Natural killer cell (primary cell): Measurements from ENCODE around the gene TMEM30A. TPM values are rescaled to one million over a fixed set of nuclear protein-coding genes. Genes with fewer than 3 reads are reported as not detected.

Source experiments
- ATAC-seq, 3 donors: fragments of 150-1000 bp in 2 of 3; fragments of 200-7000 bp in 1 of 3; cut with Tn5 transposase; 1 replicate in 1 of 3; 2 replicates in 2 of 3; pipeline ENCODE4 v1.10.0; 2021; ENCODE audit warnings: mild to moderate bottlenecking in 2 of 3, moderate library complexity in 2 of 3
- DNase-seq, 2 donors: peaks; one replicate each; pipeline versions ENCODE4 v3.0.0 to v3.0.0-alpha.2; 2013 to 2021; ENCODE audit warnings: mixed read lengths in 1 of 2
- H3K27ac ChIP-seq: one replicate; pipeline ENCODE4 v1.5.1; 2013; ENCODE audit warnings: mild to moderate bottlenecking, low read length
- H3K27me3 ChIP-seq: one replicate; pipeline ENCODE4 v1.6.1; 2013; ENCODE audit warnings: low read length; ENCODE audit not compliant: control insufficient read depth, insufficient read depth
- H3K36me3 ChIP-seq: one replicate; pipeline ENCODE4 v1.6.1; 2013; ENCODE audit warnings: low read length; ENCODE audit not compliant: control insufficient read depth, insufficient read depth
- H3K4me1 ChIP-seq: one replicate; pipeline ENCODE4 v1.6.1; 2013; ENCODE audit warnings: low read length; ENCODE audit not compliant: control insufficient read depth, insufficient read depth
- H3K4me3 ChIP-seq: one replicate; pipeline ENCODE4 v1.5.1; 2013; ENCODE audit warnings: low read length
- H3K9me3 ChIP-seq: one replicate; pipeline ENCODE4 v1.6.1; 2013; ENCODE audit warnings: low read length; ENCODE audit not compliant: control insufficient read depth, insufficient read depth
- H3K27ac Mint-ChIP-seq, 2 donors: one replicate each; pipeline ENCODE4 v1.8.0; 2022; ENCODE audit warnings: mild to moderate bottlenecking in 2 of 2, mixed read lengths in 2 of 2, moderate library complexity in 1 of 2
- H3K27me3 Mint-ChIP-seq, 2 donors: one replicate each; pipeline ENCODE4 v1.8.0; 2022; ENCODE audit warnings: low read depth in 2 of 2, mixed read lengths in 2 of 2
- H3K36me3 Mint-ChIP-seq: one replicate; pipeline ENCODE4 v1.8.0; 2022; ENCODE audit warnings: mixed read lengths
- H3K4me1 Mint-ChIP-seq, 2 donors: one replicate each; pipeline ENCODE4 v1.8.0; 2022; ENCODE audit warnings: mixed read lengths in 2 of 2
- H3K4me3 Mint-ChIP-seq: one replicate; pipeline ENCODE4 v1.8.0; 2022; ENCODE audit warnings: mild to moderate bottlenecking, moderate library complexity, mixed read lengths
- H3K9me3 Mint-ChIP-seq, 2 donors: one replicate each; pipeline ENCODE4 v1.8.0; 2022; ENCODE audit warnings: mixed read lengths in 2 of 2
- CTCF ChIP-seq: fragments of 200-600 bp; IDR thresholded peaks from one replicate; pipeline ENCODE4 v1.8.0; 2022; ENCODE audit warnings: antibody characterized with exemption
- WGBS: methylation state at CpG from one replicate; pipeline ENCODE4 v1.1.7; 2013; ENCODE audit warnings: missing lambda C conversion rate; ENCODE audit not compliant: insufficient coverage; 5-methylcytosine and 5-hydroxymethylcytosine counted together
- intact Hi-C: fragments of 100-400 bp; cut with micrococcal nuclease; formaldehyde crosslinking; loops from one replicate; pipeline ENCODE4 v1.14.2; 2022
- total RNA-seq, 4 donors: library from RNA; stranded (reverse); fragments of 120-200 nt in 1 of 4; gene quantifications; one replicate each; pipeline versions ENCODE4 v1.2.3 to v1.2.4, GENCODE V29; 2013 to 2022

TMEM30A gene
- total RNA-seq, 3 donors from 2014 or later (not counting 1 experiment from before 2014, with no cell fraction given), result 43.8 to 72.0 (median 60.7) TPM

GRCh38 chr6:75206576-75207342 lies 77.8 kb downstream of the TMEM30A start:
- Mint-ChIP-seq H3K4me3 (peak overlapping the region; percentile 30), H3K36me3 (no peaks in the 10 kb centered on the region), H3K27ac (no peak overlapping the region), H3K4me1 (peaks cover 37 to 54% of the 10 kb centered on the region in 2 donors), H3K27me3 (peaks cover 75 to 88% of the 10 kb centered on the region in 2 donors), H3K9me3 (no peaks in the 10 kb centered on the region)
- ATAC-seq, result no peak
- TF ChIP-seq CTCF, result no peak
- intact Hi-C loops, result no loop called here
- Histone ChIP-seq H3K4me1 (peaks cover 50% of the 10 kb centered on the region), H3K4me3 (no peak overlapping the region), H3K36me3 (no peaks in the 10 kb centered on the region), H3K27me3 (peaks cover 53% of the 10 kb centered on the region), H3K27ac (no peak overlapping the region), H3K9me3 (no peaks in the 10 kb centered on the region)
- DNase-seq, result peak in 1 of 2 donors; percentile 15
- 5% methylated on average over 35 of the region's 35 CpGs for WGBS

- peaks cover 50% of the 10 kb centered on the region for H3K4me1 ChIP-seq
- H3K27me3 ChIP-seq, result peaks cover 54% of the 10 kb centered on the region
- no peaks in the 10 kb centered on the region for H3K9me3 ChIP-seq
- DNase-seq (peak in 1 of 2 donors; percentile 21), ATAC-seq (no peak)
- Mint-ChIP-seq H3K4me3 (peak within 1 kb of the TSS; percentile 30), H3K9me3 (no peaks in the 10 kb centered on the region), H3K4me1 (peaks cover 37 to 54% of the 10 kb centered on the region in 2 donors), H3K27me3 (peaks cover 72 to 88% of the 10 kb centered on the region in 2 donors), H3K36me3 (no peaks in the 10 kb centered on the region), H3K27ac (no peak within 1 kb of the TSS)
- H3K4me3 ChIP-seq, result no peak within 1 kb of the TSS
- WGBS, result 3% methylated on average over 64 of the region's 64 CpGs
- H3K36me3 ChIP-seq, result no peaks in the 10 kb centered on the region
- TF ChIP-seq CTCF, result no peak
- intact Hi-C loops, result no loop called here
- H3K27ac ChIP-seq, result no peak within 1 kb of the TSS
Observed at GRCh38 chr6:75205776-75206575, 78.6 kb downstream of the TMEM30A start, which contains the start of gene COL12A1. COL12A1 (minus strand) TSS chr6:75206053; CDS start chr6:75202792, 3,261 bp downstream.

- Mint-ChIP-seq H3K27ac (no peak overlapping the region), H3K4me1 (peaks cover 37 to 54% of the 10 kb centered on the region in 2 donors)
Observed at GRCh38 chr6:75204959-75205775, 79.4 kb downstream of the TMEM30A start.

More at GRCh38 chr6:75204959-75205775, 79.4 kb downstream of the TMEM30A start:
- Mint-ChIP-seq H3K36me3 (no peaks in the 10 kb centered on the region), H3K4me3 (peak overlapping the region; percentile 8), H3K9me3 (no peaks in the 10 kb centered on the region), H3K27me3 (peaks cover 73 to 88% of the 10 kb centered on the region in 2 donors)
- no peak overlapping the region for H3K4me3 ChIP-seq
- ATAC-seq, result no peak
- no peak overlapping the region for H3K27ac ChIP-seq
- peak in 1 of 2 donors; percentile 38 for DNase-seq
- TF ChIP-seq CTCF, result no peak
- intact Hi-C loops, result no loop called here
- H3K9me3 ChIP-seq, result no peaks in the 10 kb centered on the region
- peaks cover 55% of the 10 kb centered on the region for H3K27me3 ChIP-seq
- peaks cover 50% of the 10 kb centered on the region for H3K4me1 ChIP-seq
- WGBS, result 5% methylated on average over 47 of the region's 47 CpGs
- no peaks in the 10 kb centered on the region for H3K36me3 ChIP-seq
